ENCODE measurements around the gene EXOSC7.

The EXOSC7 gene

DNA sequence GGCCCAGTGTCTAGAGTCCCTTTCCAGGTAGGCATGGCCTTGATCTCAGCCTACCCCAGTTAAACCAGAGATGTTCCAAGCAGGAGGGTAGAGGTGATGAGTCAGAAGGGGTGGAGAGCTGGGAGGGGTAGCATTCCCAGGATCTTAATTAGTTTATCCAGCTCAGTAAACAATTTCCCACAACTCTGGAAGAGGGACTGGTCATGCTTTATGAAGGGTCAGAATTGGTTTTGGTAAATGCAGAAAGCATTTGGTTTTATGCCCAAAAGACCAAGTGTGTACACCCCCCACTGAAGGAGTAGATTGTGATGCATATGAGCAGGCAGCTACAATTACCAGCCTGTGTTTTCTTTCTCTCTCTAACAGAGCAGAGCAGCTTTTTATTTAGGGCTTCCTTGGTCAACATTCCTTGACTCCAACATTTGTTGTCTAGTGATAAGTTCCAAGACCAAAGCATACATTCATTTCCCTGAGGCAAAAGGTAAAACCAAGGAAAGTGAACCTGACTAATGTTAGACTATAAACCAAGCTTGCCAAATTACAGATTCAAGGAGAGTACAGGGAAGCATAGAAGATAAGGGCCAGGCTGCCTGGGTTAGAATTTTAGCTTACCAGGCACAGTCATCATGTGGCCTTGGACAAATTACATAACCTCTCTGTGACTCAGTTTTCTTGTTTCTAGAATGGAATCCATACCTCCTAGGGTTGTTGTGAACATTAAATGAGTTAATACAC lies 17.6 kb downstream of the EXOSC7 start:
- no peak for DNase-seq

- DNase-seq = no peak
Measured at GRCh38 chr3:44995142-44995770, 19.2 kb downstream of the EXOSC7 start.

DNA sequence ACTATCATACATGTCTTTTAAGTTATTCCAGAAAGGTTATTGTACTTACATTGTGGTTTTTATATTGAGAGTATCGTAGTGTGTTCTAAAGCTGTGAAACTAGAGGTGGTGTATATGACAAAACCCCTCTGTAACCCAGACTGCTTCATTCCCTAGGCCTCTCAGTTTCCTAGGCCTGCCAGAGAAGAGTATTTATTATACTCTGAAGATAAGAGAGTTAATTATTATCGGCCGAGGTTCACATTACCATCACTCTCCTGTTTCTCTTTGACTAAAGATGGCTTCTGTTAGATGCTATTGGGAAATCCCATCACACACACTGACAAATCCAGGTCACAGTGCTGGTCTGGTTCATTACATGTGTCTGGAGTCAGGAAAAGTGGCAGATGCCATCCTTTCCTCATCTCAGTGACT lies 20.5 kb downstream of the EXOSC7 start:
- no peak for DNase-seq

DNA sequence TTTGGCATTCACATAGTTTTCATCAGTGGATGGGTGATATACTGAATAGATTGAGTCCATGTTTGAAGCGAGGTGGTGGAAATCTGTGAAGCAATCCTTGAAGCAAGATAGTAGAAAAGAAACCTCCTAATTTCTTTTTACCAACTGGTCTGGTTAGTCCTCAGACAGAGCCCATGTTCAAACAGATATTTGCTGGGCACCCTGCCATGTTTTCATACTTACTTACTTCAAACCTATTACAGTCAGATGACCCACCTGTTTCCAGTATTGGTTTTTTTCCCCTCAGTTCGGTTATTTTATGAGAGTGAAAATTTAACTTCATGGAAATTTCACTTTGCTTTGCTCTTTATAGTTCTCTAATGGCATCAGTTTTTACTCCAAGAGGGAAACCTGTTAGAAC lies 23.7 kb downstream of the EXOSC7 start:
- no peak for DNase-seq

DNA sequence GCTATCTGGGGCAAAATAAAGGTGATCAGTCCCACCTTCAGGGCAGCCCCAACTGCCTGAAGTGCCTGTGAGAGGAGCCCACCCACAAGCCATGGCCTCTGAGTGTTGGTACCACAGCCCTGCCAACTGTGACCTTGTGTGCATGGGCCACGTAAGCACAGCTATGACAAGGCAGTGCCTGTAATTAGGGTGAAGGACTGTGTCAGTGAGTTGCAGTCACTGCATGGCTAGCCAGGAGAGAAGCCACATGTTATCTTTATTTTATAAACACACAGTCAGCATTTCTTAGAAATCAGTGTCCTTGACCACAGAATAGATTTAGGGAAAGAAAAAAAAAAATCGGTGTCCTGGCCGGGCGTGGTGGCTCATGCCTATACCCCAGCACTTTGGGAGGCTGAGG lies 24.8 kb downstream of the EXOSC7 start:
- DNase-seq = no peak

- DNase-seq = no peak
Measured at GRCh38 chr3:45001738-45002137, 25.7 kb downstream of the EXOSC7 start.

DNA sequence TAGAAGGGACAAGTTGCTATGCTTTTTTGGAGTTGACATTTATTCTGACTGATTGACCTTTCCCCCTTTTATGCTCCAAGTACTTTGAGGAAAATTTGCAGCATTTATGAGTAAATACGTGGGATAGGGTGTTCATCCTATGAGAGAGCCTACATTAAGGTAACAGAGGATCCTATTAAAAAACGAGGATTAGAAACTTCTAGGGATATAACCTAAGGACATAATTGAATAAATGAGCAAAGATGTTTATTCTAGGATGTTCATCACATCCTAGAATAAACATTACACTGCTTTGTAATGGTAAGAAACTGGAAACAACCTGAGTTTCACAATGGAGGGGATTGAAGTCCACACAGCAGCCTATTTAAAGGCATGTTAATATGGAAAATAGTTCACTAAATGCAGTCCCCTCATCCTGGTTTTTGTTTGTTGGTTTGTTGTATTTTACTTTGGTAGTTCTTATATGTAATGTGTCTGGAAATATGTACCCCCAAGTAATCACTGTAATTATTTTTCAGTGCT lies 26.2 kb downstream of the EXOSC7 start:
- no peak for DNase-seq

DNA sequence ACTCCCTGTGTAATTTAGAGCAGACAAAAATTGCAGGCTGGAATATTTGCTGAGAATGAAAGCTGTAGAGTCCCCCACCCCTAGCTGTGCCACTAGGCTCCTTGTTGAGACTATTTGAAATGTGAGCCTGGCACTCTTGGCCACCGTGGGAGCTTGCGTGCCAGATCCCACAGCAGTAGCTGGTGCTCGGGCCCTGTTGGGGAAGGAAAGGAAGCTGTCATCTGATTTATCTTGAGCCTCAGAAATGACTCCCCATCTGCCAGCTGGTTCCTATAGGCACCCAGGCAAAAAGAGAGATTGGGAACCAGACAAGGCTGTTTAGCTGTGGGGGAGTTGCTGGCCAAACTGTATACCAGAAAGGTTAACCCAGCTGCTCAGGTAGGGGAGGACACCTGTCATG lies 26.7 kb downstream of the EXOSC7 start:
- DNase-seq = no peak

DNA sequence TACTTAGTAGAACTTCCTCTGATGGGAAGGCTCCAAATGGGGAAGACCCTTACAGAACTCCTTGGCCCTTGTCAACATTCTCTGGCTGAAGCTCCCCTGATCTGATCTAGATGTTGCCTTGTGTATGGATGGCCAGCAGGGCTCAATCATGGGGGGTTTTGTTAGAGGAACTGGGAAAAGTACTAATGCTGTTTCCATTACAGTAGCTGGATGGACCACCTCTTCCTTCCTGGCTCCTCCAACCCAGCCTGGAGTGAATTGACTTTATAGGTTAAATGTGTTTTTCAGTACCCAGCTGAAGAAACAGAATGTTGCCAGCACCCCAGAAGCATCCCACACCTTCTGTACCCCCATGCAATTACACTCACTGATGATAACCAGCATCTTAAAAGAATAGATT lies 27.4 kb downstream of the EXOSC7 start:
- DNase-seq = no peak

- no peak for DNase-seq
Measured at GRCh38 chr3:45003859-45004258, 27.8 kb downstream of the EXOSC7 start.

- DNase-seq = no peak
Measured at GRCh38 chr3:45007091-45007490, 31.0 kb downstream of the EXOSC7 start.

- DNase-seq = no peak
Measured at GRCh38 chr3:45008117-45008516, 32.1 kb downstream of the EXOSC7 start.

DNA sequence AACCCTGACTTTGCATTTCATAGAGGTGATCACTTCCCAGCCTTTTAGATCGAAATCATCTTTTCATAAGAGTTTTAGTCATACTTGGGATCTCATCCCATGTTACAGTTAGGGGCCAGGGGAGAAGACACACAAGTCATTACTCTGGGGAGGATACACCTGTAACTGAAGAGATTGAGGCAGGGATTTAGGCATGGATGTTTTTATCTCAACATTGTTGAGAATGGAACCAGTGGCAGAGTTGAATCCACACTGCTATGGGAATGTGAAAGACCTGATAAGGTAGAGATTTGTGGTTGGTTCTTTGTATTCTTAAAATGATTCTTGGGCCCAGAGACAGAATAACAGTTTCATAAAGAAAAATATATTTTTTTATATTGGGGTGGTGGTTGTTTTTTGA lies 33.8 kb downstream of the EXOSC7 start:
- DNase-seq = no peak

DNA sequence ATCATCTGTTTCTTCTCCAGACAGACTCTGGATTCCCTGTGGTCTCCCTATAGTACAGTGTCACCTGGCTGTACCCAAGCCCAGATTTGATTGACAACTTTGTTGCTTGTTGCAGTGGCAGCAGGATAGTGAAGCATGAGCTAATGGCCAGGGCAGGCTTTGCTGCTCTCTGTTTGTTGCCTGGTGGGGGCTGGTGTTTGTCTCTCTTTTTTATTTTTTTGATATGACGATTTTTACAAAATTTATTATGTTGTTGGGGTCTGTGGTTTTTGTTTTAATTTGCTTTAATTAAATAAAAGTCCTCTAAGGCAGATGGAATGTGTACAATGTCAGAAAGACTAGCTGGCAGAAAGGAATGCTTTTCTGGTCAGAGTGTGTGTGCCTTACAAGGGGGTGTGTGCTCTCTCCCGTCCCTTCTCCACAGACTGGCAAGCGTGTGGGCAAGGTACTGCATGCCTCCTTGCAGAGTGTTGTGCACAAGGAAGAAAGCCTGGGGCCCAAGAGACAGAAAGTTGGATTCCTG lies 34.8 kb downstream of the EXOSC7 start:
- DNase-seq = no peak

DNA sequence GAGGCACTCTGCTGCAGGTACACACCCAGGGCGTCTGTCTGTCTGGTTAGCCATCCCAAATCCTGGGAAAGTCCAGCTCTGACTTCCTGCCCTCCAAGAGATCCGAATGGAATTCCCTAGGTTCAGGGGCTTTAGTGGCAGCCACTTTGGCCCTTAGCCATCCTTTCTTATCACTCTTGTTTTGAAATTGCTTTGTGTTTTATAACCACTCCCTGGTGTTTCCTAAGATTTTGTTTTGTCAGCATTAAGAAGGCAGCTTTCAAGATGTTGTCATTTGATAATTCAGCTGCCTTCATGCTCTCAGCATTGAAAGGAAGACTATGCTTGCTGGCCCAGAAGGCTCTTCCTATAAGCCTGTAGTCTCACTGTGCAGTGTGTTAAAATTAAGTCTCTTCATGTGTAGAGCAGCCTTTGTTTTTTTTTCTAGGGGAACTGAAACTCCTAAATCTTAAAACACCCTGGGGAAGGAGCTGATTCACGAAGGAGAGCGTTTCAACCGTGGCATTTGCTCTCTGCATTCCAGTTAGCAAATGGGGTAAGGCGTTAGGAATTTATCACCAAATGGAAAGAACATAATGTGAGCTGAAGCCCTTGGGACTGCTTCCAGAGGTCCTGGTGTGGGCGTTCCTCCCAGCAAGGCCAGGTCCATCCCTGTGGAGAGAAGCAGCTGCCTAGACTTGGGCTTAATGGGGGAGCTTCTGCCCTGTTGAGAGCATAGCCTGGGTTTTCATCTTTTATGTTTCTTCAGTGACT lies 35.9 kb downstream of the EXOSC7 start:
- DNase-seq = peak; percentile 81

DNA sequence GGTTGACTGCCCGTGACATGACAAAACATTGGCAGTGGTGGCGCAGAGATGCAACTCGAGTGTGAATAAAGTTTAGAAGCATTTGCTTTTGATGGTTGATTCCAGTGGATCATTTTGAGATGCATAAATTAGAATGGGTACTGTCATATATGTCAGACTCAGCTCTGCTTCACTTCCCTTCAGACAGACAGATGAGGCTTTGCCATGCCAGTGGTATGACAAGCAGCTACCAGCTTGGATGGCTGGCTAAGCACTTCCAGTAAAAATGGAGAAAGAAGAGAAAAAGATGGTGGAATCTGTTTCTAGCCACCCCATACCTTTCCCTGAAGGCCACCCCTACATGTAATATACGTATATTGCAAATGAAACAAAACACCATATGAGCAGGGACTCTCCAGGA lies 36.5 kb downstream of the EXOSC7 start:
- DNase-seq = no peak

GRCh38 chr3:45016916-45017315 lies 40.9 kb downstream of the EXOSC7 start:
- DNase-seq = no peak

DNA sequence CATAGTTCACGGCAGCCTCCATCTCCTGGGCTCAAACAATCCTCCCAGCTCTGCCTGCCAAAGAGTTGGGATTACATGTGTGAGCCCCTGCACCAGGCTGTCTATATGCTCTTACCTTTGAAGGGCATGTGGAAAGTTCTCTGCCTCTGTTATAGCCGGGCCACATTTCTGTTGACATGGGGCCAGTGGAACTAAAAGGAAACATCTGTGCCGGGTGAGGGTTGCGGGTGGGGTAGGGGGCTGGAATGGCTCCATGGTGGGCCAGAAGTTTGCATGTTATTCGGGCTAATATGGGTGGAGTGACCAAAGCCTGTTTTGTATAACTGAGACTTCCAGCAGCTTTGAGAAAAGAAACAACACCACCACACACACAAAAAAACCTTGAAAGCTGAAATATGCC lies 41.8 kb downstream of the EXOSC7 start:
- no peak for DNase-seq

- DNase-seq = no peak
Measured at GRCh38 chr3:45020534-45020933, 44.5 kb downstream of the EXOSC7 start.

DNA sequence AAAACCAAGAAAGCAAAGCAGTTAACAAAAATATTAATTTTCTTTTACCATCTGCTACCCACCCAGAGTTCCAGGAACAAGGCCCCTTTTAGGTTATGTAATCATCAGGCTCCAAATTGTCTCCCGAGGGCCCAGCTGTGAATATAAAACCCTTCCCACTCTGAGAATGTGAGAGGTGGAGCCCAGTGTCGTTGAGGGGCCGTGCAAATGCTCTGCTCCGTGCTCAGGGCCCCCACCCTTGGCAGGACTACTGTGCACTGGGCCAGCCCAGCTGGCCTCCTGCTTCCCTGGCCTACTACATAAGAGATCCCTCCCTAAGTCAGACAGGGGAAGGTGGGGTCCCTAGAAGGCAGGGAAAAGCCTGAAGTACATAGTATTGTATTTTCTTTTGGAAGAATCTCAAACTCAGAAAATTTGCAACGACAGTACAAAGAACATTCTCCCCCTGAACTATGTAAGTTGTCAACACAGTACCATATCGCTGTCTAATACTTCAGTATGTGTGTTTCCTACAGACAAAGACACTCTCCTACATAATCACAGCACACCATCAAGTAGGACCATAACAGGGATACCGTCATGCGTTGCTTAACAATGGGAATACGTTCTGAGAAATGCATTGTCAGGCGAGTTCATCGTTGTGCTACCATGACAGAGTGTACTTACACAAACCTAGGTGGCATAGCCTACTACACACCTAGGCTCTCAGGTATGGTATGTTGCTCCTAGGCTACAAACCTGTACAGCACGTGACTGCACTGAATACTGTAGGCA lies 45.7 kb downstream of the EXOSC7 start:
- DNase-seq = no peak

GRCh38 chr3:45023675-45024074 lies 47.6 kb downstream of the EXOSC7 start:
- no peak for DNase-seq

- DNase-seq = no peak
Measured at GRCh38 chr3:45024542-45025255, 48.7 kb downstream of the EXOSC7 start.
